ENCODE results near the gene DCC.

Gene DCC

GRCh38 chr18:52888014-52888413 is 548.0 kb downstream of the DCC start:
- no peak overlapping the region for H3K4me3 ChIP-seq (ENCODE audit: low read depth, low read length)
- TF ChIP-seq CTCF (IDR thresholded peaks at IDR 0.05; ENCODE audit: borderline replicate concordance, insufficient read depth, low read depth, low read length) = no peak

GRCh38 chr18:52894801-52895200 is 554.8 kb downstream of the DCC start:
- no peak for TF ChIP-seq CTCF (IDR thresholded peaks at IDR 0.05; ENCODE audit: borderline replicate concordance, insufficient read depth, low read depth, low read length)
- H3K4me3 ChIP-seq (ENCODE audit: low read depth, low read length) = no peak overlapping the region

GRCh38 chr18:52897611-52898484 is 557.9 kb downstream of the DCC start:
- no peak overlapping the region for H3K4me3 ChIP-seq (ENCODE audit: low read depth, low read length)
- no peak for TF ChIP-seq CTCF (IDR thresholded peaks at IDR 0.05; ENCODE audit: borderline replicate concordance, insufficient read depth, low read depth, low read length)

- H3K4me3 ChIP-seq (ENCODE audit: low read depth, low read length) = no peak overlapping the region
- TF ChIP-seq CTCF (IDR thresholded peaks at IDR 0.05; ENCODE audit: borderline replicate concordance, insufficient read depth, low read depth, low read length) = no peak
Observed at GRCh38 chr18:52898485-52899058, 558.6 kb downstream of the DCC start.

- H3K4me3 ChIP-seq (ENCODE audit: low read depth, low read length) = no peak overlapping the region
- no peak for TF ChIP-seq CTCF (IDR thresholded peaks at IDR 0.05; ENCODE audit: borderline replicate concordance, insufficient read depth, low read depth, low read length)
Observed at GRCh38 chr18:52902188-52902587, 562.2 kb downstream of the DCC start.

GRCh38 chr18:52903857-52904256 is 563.9 kb downstream of the DCC start:
- peak; percentile 46; the same call in 1 of the 2 replicates for TF ChIP-seq CTCF (IDR thresholded peaks at IDR 0.05; ENCODE audit: borderline replicate concordance, insufficient read depth, low read depth, low read length)
- no peak overlapping the region for H3K4me3 ChIP-seq (ENCODE audit: low read depth, low read length)
